ENCODE results near the gene FPGT. TPM values are rescaled to one million over a fixed set of nuclear protein-coding genes. Genes with fewer than 3 reads are reported as not detected.
"Not testable (repeated sequence)": the region's sequence is repeated elsewhere in the genome, so short reads cannot be mapped to it uniquely, and the experiment has no call there.

Gene FPGT
- total RNA-seq, 1 experiment from 2014 or later, result 26.9 TPM

GRCh38 chr1:74245168-74245772 lies 47.2 kb downstream of the FPGT start:
- no peak for DNase-seq (ENCODE audit: low read depth, low spot score)
- in situ Hi-C loops (cut with HindIII; ENCODE audit: low pct_unique_long_range_greater_than_20kb, low sequenced_read_pairs), result no loop called here

DNA sequence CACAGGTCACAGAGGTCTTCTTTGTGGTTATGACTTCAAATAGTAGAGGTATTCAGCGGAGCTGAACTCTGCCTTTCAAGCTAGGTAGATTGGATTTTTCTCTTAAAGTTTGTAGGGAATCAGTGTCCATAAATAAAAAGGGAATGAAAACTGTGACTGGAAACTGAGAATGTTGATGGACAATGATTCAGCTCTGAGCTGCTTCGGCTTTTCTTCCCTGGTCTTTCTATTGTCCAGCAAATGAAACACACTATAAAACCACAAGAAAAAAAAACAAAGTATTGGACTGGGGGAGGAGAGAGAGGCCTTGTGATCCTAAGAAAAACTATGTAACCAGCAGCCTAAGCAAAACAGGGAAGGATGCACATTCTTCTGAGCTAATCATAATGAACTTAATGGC lies 48.3 kb downstream of the FPGT start:
- no peak for DNase-seq (ENCODE audit: low read depth, low spot score)
- in situ Hi-C loops (cut with HindIII; ENCODE audit: low pct_unique_long_range_greater_than_20kb, low sequenced_read_pairs), result no loop called here

- DNase-seq (ENCODE audit: low read depth, low spot score), result no peak
- in situ Hi-C loops (cut with HindIII; ENCODE audit: low pct_unique_long_range_greater_than_20kb, low sequenced_read_pairs), result no loop called here
These were observed 50.0 kb downstream of the FPGT start for GRCh38 chr1:74247881-74248528.

DNA sequence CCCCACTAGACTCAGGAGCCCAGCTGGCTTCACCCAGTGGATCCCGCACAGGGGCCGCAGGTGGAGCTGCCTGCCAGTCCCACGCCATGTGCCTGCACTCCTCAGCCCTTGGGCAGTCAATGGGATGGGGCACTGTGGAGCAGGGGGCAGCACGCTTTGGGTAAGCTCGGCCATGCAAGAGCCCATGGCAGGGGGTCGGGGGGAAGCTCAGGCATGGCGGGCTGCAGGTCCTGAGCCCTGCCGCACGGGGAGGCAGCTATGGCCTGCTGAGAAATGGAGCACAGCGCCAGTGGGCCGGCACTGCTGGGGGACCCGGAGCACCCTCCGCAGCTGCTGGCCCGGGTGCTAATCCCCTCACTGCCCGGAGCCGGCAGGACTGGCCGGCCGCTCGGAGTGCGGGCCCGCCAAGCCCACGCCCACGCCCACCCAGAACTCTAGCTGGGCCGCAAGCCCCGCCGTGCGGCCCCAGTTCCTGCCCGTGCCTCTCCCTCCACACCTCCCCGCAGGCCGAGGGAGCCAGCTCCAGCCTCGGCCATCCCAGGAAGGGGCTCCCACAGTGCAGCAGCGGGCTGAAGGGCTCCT lies 55.3 kb downstream of the FPGT start:
- in situ Hi-C loops (cut with HindIII; ENCODE audit: low pct_unique_long_range_greater_than_20kb, low sequenced_read_pairs); DNase-seq (ENCODE audit: low read depth, low spot score): not testable (repeated sequence)

Other genes with a start within 250 kb of the FPGT start
- 0.55 and 0.59 TPM in 2 replicates for gene LRRIQ3, start 66 bp upstream of the FPGT start, total RNA-seq (2014; rRNA removed; shearing (Covaris generic))
- 0.64 and 1.4 TPM in 2 replicates for gene TNNI3K, start 37.1 kb downstream of the FPGT start, total RNA-seq (2014; rRNA removed; shearing (Covaris generic))